GM18861 (cell line): ENCODE results near the gene SAP30BP.

Experiments
- ATAC-seq: cut with Tn5 transposase; IDR thresholded peaks from one replicate; pipeline ENCODE4 v1.9.1; 2021; ENCODE audit not compliant: unreplicated experiment

The SAP30BP gene

DNA sequence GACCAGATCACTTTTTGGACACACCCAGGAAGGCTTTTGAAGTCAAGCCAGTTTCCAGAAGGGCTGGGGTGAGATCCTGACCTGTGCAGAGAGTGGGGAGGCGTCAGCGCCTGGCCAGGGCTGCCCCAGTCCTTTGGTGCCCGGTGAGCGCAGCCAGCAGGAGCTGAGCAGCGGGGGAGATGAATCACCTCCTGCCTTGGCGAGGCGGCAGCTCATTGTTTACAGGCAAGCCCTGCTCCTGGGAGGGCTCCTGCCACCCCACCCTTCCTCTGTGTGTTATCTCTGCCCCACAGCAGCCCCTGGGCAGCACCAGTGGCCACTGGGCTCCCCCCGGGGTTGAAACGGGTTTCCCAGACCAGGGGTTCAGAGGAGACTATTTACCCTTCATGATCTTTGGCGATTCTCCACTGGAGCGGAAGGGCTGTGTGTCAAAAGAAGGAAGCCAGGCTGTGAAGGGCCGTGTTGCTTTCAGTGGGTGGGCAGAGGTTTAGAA lies 40.0 kb downstream of the SAP30BP start:
- no peak for ATAC-seq

DNA sequence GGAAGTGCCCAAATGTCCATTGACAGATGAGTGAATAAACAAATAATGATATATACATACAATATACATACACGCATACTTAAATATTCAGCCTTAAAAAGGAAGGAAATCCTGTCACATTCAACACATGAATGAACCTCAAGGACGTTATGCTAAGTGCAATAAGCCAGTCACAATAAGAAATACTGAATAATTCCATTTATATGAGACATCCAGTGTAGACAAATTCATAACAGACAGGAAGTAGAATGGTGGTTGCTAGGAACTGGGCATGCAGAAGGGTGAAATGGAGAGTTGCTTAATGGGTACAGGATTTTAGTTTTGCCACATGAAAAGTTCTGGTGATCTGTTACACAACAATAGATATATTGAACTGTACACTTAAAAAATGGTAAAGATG lies 45.3 kb downstream of the SAP30BP start:
- no peak for ATAC-seq

DNA sequence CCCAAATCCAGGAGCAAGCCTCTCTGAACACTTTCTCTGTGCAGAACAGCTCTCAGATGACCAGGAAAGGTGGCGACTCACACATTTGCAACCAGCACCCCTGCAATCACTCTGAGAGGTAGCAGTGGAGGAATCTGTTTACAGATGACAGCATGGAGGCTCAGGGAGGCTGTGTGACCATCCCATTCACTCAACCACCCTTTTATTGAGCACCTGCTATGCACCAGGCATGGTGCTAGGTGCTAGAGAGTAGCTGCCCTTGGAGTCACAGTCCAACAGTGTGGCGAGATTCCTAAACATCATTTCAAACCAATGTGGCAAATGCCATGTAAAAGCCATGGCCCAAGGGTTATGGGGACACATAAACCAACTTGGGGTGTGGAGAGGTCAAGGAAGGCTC lies 52.6 kb downstream of the SAP30BP start:
- ATAC-seq, result no peak

DNA sequence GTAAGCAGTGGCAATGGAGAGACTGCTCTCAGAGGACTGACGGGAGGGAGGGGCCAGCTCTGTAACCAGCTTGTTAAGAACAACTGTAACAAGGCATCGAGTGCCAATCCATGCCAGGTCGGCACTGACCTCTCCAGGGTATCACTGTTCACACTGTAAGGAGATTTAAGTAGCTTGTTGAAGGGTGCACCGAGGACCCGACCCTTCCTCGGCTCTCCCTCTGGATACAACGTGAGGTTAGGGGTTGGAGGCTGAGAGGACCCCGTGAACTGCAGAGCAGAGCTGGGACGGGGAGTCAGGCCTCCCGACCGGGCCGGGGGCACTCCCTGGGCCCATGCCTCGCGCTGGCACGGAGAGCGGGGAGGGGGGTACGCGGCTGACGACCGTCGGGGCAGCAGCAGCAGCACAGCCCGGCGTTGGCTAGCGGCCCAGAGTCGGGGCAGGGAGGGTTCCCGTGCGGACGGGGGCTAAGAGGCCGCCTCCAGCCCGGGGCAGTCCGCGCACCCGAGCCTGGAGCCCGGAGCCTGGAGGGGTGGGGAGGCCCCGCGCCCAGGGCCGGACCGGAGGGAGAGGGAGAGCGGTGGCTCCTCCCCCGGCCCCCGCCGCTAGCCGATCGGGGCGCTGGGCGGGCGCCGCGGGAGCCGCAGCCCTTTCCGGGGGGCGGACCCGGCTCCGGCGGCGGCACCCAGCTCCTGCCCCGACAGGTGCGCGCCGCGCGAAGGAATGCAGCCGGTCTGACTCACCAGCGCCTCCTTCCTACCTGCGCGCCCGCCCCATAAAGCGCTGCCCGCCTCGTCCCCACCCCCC lies 53.7 kb downstream of the SAP30BP start, which contains the start of gene ITGB4:
TSS of gene ITGB4 (plus strand) at position 804 of the 807 bp plus-strand sequence. CDS start 3,245 bp downstream, outside the sequence.
- ATAC-seq, result no peak

DNA sequence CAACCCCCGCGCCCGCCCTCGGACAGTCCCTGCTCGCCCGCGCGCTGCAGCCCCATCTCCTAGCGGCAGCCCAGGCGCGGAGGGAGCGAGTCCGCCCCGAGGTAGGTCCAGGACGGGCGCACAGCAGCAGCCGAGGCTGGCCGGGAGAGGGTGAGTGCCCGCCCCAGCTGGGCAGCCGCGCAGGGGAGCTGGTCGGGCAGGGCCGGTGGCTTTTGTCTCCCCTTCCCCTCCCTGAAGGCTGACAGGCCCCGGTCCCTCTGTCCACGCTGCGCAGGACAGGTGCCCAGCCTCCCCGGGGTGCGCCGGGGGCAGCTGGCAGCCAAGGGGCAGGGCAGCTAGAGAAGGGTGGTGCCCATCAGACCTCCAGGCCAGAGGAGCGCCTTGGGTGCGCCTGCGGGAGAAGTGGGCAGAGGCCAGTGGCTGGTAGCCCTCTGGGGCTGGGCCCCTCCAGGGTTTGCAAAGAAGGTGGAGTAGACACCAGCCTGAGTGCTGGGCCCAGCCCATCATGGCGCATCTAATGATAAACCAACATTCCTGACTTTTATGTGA lies 54.4 kb downstream of the SAP30BP start:
- no peak for ATAC-seq

DNA sequence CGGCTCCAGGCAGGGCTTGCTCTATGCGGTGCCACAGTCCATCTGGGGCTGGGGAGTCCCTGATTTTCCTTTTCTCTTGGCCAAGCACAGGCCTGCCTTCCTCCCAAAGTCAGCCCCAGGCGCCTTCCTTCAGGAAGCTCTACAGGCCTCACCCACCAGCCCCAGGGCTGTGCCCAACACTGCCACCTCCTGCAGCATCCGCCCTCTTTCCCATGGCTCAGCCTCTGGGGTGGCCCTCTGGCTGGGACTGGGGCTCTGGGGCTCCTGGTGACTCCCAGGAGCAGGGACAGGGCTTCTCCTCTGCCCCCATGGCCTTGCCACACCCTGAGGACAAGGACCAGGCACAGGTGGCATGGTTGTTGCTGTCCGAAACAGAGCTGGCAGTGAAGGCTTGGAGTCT lies 54.9 kb downstream of the SAP30BP start:
- no peak for ATAC-seq

DNA sequence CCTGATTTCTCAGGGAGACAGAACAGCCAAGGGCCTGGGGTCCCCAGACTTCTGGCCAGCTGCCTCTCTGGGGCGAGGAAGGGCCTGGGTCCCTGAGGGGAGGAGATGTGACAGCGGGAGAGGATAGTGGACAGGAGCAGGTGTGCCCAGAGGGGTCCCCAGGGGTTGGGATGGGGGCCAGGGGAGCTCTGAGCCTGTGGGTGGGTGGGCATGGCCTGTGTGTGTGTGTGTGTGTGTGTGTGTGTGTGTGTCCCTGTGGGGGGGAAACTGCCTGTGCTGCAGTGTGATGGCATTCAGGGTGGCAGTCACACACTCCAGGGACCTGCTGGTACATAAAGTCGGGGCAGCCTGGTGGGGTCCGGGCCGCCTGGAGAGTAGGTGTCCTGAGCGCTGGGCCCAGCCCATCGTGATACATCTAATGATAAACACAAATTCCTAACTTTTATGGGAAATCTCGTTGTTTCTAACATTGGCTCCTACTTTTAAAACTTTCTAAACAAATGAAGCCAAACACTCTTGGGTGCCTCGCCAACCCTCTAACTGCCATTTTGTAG lies 55.5 kb downstream of the SAP30BP start:
- ATAC-seq, result no peak

DNA sequence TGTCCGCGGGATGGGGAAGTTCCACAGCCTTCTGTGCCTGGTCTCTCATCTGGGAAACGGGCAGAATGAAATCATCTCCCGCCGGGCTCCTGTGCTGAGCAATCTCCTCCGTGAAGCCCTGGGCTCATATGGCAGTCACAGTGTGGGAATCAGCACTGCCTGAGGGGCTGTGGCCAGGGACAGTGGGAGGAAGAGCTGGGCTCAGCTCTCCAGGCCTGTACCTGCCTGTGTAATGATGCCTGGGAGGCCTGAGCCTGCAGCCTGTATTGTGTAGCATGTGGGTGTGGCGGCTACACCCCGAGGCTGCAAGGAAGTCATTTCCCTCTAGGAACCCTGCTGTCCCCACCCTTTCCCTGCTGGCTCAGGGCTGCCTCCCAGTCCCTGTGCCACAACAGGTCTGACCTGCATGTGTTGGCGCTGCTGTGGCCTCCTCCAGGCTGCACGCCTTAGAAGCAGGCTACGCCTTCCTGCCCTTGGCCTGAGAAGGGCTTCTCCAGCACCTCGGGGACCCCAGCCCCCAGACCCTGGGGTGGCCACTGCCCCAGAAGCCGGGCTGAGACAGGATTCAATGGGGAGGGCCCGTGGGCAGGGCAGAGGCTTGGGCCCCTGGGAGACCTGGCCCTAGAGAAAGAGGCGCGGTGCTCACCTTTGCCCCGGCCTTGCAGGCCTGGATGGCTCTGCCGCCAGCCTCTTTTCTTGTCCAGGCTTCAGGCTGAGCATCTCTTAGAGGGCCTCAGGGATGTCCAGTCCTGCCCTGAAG lies 56.2 kb downstream of the SAP30BP start:
- no peak for ATAC-seq

DNA sequence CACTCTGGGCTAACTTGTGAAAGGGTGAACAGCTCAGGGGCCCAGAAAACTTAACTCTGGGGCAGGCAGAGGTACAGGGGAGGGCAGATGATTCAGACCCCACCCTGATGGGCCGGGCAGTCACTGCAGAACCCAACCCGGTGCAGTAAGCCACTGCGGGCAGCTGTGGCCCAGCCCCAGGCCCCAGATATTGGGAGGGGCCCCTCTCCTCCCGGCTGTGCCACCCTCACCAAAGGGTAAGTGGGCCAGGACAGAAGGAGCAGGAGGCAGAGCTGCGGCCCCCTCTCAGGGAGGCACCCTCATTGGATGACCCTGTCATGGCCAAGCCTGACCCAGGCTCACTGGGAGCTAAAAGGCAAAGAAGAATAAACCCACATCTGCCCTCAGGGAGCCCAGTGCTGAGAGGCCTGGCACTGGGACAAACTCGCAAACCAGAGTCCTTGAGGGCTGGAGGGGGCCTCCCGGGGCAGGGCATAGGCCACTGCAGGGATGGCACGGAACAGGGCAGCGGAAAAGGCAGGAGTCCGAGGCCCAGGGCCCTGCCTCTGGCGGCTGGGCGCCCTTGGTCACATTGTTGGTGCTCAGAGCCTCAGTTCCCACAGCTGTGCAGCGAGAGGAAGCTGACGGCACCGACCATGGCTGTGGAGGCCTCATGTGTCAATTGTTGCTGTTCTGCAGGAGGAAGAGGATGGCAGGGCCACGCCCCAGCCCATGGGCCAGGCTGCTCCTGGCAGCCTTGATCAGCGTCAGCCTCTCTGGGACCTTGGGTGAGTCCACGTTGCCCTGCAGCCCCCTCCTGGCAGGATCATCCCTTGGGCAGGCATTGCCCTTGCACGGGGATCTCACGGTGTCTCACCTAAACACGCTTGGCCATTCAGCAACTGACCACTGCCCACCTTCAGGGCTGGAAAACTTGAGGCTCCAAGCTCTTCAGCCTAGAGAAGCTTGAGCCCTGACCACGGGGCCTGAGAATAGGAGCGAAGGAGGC lies 57.2 kb downstream of the SAP30BP start:
- ATAC-seq, result no peak

DNA sequence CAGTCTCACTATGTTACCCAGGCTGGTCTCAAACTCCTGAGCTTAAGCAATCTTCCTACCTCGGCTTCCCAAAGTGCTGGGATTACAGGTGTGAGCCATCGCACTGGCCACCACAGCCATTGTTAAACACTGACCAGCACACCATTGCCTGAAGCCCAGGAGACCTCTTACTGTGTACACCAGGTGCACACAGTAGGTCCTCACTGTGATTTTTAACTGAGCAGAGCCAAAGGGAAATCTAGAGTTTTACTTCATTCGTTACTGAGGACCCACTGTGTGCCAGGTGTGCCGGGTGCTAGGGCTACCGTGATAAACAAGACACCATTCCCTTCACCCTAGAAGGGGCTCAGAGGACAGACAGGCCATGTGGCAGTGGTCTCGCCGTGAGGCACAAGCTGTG lies 58.4 kb downstream of the SAP30BP start:
- no peak for ATAC-seq

DNA sequence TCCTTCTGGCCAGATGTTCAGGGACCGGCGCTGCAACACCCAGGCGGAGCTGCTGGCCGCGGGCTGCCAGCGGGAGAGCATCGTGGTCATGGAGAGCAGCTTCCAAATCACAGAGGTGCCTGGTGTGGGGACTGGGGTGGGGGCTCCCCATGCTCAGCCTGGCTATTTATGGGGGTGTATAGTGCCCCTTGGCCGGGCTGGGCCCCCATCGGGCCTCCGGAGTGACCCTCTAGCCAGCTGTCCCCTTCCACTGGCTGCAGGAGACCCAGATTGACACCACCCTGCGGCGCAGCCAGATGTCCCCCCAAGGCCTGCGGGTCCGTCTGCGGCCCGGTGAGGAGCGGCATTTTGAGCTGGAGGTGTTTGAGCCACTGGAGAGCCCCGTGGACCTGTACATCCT lies 60.3 kb downstream of the SAP30BP start:
- ATAC-seq, result no peak

DNA sequence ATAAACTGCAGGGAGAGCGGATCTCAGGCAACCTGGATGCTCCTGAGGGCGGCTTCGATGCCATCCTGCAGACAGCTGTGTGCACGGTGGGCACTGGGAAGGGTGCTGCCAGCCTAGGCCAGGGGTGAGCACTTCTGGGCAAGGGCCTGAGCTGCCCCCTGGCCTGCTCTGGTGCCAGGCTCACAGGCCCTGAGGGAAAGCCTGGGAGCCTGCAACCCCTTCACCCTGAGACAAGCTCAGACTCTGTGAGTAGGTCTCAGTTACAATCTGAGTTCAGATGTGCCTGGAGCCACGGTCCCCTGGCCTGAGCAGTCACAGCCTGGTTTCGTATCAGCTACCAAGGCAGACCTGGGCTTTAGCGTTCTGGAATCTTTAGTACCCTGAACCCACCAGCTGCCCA lies 62.2 kb downstream of the SAP30BP start:
- no peak for ATAC-seq

DNA sequence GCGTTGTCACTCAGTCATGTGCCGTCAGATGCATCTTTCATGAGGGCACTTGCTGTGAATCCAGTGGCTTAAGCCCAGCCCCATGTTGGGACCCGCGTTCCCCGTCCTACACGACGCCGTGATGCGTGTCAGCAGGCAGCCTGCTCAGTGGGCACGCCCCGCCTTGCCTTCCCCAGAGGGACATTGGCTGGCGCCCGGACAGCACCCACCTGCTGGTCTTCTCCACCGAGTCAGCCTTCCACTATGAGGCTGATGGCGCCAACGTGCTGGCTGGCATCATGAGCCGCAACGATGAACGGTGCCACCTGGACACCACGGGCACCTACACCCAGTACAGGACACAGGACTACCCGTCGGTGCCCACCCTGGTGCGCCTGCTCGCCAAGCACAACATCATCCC lies 62.9 kb downstream of the SAP30BP start:
- no peak for ATAC-seq

DNA sequence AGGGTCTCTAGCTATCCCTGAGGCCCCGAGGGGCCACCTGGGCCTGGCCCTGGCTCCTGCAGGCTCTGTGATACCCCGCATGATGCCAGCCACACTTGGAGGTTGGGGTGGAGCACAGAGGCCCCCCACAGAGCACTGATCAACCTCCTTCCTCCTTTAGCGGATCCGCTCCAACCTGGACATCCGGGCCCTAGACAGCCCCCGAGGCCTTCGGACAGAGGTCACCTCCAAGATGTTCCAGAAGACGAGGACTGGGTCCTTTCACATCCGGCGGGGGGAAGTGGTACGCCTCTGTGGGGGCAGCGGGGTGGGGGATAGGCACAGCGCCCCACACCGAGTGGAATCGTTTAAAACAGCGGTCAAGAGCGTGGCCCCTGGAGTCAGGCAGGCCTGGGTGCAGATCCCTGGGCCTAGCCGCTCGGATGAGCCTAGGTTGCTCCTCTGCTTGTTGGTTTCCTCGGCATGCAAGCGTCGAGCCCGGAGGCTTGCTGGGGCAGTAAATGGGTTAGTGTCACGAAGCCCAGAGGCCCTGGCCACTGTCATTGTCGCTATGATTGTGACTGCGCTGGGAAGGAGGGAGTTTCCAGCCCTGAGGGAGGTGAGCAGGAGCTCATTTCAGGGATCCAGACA lies 64.1 kb downstream of the SAP30BP start:
- no peak for ATAC-seq

DNA sequence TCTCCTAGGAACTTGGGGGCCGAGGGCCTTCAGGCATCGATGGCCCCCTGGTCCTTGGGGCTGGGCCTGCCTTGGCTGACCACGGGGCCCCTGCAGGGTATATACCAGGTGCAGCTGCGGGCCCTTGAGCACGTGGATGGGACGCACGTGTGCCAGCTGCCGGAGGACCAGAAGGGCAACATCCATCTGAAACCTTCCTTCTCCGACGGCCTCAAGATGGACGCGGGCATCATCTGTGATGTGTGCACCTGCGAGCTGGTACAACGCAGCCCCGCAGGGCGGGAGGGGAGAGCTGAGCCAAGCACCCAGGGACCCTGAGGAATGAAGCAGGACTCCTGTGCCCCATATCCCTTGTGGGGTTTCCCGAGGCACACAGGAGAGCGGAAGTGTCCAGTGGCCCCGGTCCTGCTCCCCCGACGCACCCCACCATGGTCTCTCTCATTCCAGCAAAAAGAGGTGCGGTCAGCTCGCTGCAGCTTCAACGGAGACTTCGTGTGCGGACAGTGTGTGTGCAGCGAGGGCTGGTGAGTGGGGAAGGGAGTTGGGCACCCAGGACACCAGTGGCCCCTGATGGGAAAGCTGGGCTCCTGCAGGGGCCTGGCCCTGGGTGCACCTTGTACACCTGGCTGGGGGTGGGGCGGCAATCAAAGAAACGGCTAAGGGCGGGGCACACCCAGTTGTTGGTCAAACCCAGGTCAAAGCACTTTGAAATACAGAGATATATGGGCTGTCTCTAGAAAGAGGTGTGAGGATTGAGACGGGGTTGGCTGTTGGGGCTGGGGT lies 64.8 kb downstream of the SAP30BP start:
- ATAC-seq, result no peak

DNA sequence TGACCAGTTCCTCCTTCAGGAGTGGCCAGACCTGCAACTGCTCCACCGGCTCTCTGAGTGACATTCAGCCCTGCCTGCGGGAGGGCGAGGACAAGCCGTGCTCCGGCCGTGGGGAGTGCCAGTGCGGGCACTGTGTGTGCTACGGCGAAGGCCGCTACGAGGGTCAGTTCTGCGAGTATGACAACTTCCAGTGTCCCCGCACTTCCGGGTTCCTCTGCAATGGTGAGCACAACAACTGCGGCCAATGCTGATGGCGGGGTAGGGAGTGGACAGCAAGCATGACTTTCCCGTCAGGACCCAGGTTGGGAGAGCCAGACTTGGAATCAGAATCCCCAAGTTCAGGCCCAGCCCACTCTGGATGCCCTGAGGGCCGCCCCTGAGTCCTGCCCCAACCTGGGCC lies 66.3 kb downstream of the SAP30BP start:
- ATAC-seq, result no peak

DNA sequence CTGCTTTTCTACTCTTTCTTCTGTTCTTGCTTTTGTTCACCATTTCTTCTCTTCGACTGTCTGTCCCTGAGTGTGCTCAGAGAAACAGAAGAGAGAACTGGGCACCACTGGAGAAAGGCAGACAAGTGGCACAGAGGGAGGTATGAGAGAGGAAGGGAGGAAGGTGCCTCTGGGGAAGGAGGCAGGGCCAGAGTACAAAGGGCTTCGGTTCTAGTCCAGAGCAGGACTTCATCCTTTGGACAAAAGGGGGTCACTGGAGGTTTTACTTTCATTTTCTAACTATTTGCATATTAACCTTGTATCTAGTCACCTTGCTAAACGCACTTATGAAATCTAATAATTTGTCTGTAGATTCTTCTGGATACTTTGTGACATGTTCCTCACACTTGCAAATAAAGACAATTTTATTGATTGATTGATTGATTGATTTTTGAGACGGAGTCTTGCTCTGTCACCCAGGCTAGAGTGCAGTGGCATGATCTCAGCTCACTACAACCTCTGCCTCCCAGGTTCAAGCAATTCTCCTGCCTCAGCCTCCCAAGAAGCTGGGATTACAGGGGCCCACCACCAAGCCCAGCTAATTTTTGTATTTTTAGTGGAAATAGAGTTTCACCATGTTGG lies 67.6 kb downstream of the SAP30BP start:
- ATAC-seq, result no peak

DNA sequence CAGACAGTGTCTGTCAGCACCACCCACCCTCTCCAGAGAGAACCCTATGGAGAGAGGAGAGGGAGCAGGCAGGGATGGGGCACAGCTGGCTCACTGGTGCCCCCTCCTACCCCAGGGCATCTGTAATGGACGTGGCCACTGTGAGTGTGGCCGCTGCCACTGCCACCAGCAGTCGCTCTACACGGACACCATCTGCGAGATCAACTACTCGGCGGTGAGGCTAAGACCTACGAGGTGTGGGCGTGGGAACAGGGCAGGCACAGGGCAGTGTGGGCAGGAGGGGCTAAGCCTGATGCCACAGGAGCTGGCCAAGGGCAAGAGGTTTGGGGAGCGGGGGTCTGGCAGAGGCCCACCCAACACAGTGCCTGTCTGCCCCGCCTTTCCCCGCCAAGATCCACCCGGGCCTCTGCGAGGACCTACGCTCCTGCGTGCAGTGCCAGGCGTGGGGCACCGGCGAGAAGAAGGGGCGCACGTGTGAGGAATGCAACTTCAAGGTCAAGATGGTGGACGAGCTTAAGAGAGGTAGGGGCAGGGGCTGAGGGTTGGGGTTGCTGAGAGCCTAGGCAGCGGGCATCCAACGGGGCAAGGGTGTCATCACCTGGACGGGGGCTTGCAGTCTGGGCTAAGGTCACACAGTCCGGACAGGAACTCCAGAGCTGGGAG lies 69.2 kb downstream of the SAP30BP start:
- ATAC-seq, result no peak
